NCI-H128 (cell line): ENCODE measurements around the gene KRT1.

Source experiments
- DNase-seq: peaks from one replicate; lab custom pipeline; 2025; ENCODE audit not compliant: unreplicated experiment; lab: John Stamatoyannopoulos, UW

KRT1 gene

DNA sequence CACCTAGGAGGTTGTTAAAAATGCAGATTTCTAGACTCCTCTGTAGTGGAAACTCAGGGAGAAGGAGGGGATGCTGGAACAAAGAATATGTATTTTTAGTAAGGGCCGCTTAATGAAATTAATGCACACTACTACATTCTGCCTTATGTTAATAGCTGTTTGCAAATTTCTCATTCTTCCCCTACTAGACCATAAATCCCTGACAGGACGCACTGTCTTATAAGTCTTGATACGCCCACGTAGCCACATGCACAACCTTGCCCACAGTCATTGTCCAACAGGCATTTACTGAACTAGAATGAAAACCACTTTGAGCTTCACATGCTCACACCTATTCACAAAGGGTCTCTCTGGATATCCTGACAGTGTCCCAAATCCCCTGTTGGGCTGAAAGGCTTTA lies 38.7 kb downstream of the KRT1 start:
- no peak for DNase-seq

DNA sequence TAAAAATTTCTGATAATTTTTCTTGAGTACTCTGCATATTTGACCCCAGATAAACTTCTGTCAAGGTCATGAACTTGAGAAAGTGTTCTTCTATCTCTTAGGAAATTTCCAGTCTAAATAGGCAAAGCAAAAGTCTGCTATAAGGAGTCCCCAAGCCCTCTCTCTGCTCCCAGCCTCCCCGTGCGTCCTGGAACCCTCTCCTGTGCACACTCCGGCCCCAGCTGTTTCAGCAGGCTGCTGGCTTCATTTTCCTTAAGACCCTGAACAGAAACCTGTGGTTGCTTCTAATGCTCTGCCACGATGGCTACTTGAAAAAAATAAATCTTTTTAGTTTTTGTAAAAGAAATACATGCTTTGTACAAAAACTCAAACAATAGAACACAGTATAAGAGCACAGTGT lies 42.9 kb downstream of the KRT1 start:
- DNase-seq = no peak

DNA sequence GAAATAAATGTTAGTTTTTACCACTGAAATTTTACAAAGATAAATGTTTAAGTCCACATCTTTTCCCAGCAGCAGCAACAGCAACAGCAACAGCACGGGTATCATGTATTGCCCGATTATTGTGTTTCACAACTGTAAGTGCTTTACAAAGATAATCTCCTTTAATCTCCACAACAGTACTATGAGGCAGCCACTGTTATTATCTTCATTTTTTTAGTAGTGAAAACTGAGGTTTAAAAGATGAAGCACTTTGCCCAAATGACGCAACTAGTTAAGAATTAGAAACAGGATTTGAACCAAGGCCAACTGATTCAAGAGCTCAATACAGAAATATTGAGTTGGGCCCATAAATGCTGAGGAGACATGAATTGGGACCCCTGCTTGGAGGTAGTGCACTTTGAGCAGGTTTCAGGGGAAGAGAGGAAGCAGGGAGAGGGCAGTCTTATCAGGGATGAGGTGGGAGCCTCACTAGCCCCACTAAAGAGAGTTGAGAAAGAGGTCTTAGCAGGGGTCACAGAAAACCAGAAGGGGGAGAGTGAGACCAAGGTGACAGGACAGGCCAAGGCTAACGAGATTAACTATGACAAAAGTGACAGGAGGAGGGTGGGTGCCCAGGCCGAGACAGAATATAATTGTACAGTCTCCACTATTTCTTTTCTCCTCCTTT lies 43.5 kb downstream of the KRT1 start:
- no peak for DNase-seq

- DNase-seq = no peak
These were observed 44.0 kb downstream of the KRT1 start for GRCh38 chr12:52636189-52636588.

- no peak for DNase-seq
These were observed 45.7 kb downstream of the KRT1 start for GRCh38 chr12:52634266-52635056.

DNA sequence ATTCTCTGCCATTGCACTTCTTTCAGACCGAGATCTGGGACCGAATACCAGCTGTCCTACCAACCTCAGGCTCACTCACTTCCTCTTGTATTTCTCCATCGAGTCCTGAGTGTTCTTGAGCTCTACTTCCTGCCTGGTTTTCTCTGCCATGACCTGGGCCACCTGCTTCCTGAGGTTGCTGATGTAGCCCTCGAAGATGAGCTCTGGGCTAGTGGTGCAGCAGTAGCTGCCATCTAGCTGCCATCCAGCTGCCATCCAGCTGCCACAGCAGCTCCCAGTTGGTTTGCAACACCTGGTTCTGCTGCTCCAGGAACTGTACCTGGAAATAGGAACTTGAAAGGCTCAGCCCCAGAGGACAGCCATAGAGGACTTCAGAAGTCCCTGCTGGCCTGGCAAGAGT lies 46.8 kb downstream of the KRT1 start:
- DNase-seq = no peak

- no peak for DNase-seq
These were observed 47.6 kb downstream of the KRT1 start for GRCh38 chr12:52632656-52633055.

- DNase-seq = no peak
These were observed 48.3 kb downstream of the KRT1 start for GRCh38 chr12:52631676-52632459.

DNA sequence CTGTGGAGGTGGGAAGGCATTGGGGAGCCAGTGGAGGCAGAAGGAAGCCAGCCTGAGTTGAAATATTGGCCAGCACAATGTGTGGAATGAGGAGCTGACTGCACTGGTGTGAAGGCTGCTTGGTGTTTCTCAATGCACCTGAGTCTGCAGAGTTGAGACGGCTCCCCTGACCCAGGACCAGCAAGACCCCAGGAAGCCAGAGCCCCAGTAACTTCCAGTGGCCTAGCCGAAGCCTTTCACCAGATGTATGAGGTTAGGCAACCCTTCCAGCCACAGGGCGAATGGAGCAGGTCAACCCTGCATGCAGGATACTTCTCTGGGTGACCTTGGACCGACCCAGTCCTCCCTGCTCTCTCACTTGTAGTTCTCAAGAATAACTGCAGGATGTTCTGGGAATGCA lies 48.9 kb downstream of the KRT1 start:
- DNase-seq = no peak

- DNase-seq = no peak
These were observed 49.5 kb downstream of the KRT1 start for GRCh38 chr12:52630599-52631200.

- DNase-seq = no peak
These were observed 50.2 kb downstream of the KRT1 start for GRCh38 chr12:52630008-52630500.

- DNase-seq = no peak
These were observed 50.8 kb downstream of the KRT1 start for GRCh38 chr12:52629281-52630007.

DNA sequence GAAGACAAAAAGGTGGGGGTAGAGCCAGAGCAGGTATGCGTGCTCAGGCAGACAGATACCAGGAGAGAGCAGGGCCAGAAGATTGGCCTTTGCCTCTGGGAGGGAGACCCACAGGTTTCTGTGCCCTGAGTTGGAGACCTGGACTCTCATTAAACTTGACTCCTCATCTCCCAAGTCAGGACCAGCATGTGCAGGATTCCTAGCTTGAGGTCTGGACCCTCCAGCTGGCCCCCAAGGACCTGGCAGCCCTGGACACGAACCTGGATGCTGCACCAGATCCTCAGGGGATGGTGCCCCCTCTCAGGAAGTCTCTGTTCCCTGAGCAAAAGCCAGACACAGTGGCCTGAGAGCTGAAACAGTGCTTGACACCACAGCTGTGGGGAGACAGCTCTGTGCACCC lies 51.4 kb downstream of the KRT1 start:
- DNase-seq = no peak

- no peak for DNase-seq
These were observed 52.1 kb downstream of the KRT1 start for GRCh38 chr12:52628111-52628507.

GRCh38 chr12:52627395-52628110 lies 52.7 kb downstream of the KRT1 start:
- no peak for DNase-seq
